IMR-90 (cell line): ENCODE results near the gene DNTTIP2.

Source experiments
- CEBPB ChIP-seq: IDR thresholded peaks from 2 replicates; pipeline ENCODE4 v1.6.1; 2012; ENCODE audit warnings: low read depth, low read length, improper control_type of control experiment
- FOS ChIP-seq: fragments of 150-350 bp; IDR thresholded peaks from 2 replicates; pipeline ENCODE4 v1.6.1; 2016; ENCODE audit warnings: low read depth, low read length
- MAFK ChIP-seq: IDR thresholded peaks from 2 replicates; pipeline ENCODE4 v1.6.1; 2012; ENCODE audit warnings: low read depth, low read length, improper control_type of control experiment
- POLR2A ChIP-seq: IDR thresholded peaks from 2 replicates; pipeline ENCODE4 v1.6.1; 2012; ENCODE audit warnings: mild to moderate bottlenecking, low read depth, low read length
- SMC3 ChIP-seq: fragments of 150-350 bp; IDR thresholded peaks from 2 replicates; pipeline ENCODE4 v1.6.1; 2016; ENCODE audit warnings: low read depth, mild to moderate bottlenecking, antibody characterized with exemption, low read length, moderate library complexity
- TF ChIP-seq, protein P1 (sequence below): conservative IDR thresholded peaks from 2 replicates; pipeline ENCODE4 v1.5.1; 2012; ENCODE audit warnings: mild to moderate bottlenecking, low read depth, low read length, improper control_type of control experiment

- TF ChIP-seq SMC3, result no peak
- no peak for TF ChIP-seq POLR2A
- TF ChIP-seq, protein P1, sequence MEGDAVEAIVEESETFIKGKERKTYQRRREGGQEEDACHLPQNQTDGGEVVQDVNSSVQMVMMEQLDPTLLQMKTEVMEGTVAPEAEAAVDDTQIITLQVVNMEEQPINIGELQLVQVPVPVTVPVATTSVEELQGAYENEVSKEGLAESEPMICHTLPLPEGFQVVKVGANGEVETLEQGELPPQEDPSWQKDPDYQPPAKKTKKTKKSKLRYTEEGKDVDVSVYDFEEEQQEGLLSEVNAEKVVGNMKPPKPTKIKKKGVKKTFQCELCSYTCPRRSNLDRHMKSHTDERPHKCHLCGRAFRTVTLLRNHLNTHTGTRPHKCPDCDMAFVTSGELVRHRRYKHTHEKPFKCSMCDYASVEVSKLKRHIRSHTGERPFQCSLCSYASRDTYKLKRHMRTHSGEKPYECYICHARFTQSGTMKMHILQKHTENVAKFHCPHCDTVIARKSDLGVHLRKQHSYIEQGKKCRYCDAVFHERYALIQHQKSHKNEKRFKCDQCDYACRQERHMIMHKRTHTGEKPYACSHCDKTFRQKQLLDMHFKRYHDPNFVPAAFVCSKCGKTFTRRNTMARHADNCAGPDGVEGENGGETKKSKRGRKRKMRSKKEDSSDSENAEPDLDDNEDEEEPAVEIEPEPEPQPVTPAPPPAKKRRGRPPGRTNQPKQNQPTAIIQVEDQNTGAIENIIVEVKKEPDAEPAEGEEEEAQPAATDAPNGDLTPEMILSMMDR, result no peak
- no peak for TF ChIP-seq MAFK
- TF ChIP-seq FOS, result no peak
- TF ChIP-seq CEBPB, result no peak
Observed at GRCh38 chr1:93871366-93871765, 7.6 kb downstream of the DNTTIP2 start.
